GM18858 (cell line): ENCODE data around the gene RSRC1.
A peak's percentile ranks its signal among the peaks of the same experiment; 100 is the strongest.
"Not testable (repeated sequence)": the region's sequence is repeated elsewhere in the genome, so short reads cannot be mapped to it uniquely, and the experiment has no call there.

Experiments
- ATAC-seq: cut with Tn5 transposase; IDR thresholded peaks from one replicate; pipeline ENCODE4 v1.9.1; 2021; ENCODE audit not compliant: unreplicated experiment

Gene RSRC1

GRCh38 chr3:158100681-158101080 lies 9.2 kb upstream of the RSRC1 start:
- no peak for ATAC-seq

- ATAC-seq: no peak
Observed at GRCh38 chr3:158101335-158102241, 8.3 kb upstream of the RSRC1 start.

GRCh38 chr3:158102242-158103080 lies 7.4 kb upstream of the RSRC1 start:
- ATAC-seq: no peak

- no peak for ATAC-seq
Observed at GRCh38 chr3:158103081-158103886, 6.6 kb upstream of the RSRC1 start.

GRCh38 chr3:158103887-158104327 lies 6.0 kb upstream of the RSRC1 start:
- no peak for ATAC-seq

- no peak for ATAC-seq
Observed at GRCh38 chr3:158104431-158104921, 5.4 kb upstream of the RSRC1 start.

- ATAC-seq: no peak
Observed at GRCh38 chr3:158105119-158105709, 4.7 kb upstream of the RSRC1 start.

GRCh38 chr3:158105710-158106253 lies 4.1 kb upstream of the RSRC1 start:
- no peak for ATAC-seq

GRCh38 chr3:158106766-158107471 lies 3.0 kb upstream of the RSRC1 start:
- ATAC-seq: no peak

GRCh38 chr3:158107605-158108444 lies 2.1 kb upstream of the RSRC1 start:
- ATAC-seq: no peak

- ATAC-seq: no peak
Observed at GRCh38 chr3:158108445-158108985, 1.4 kb upstream of the RSRC1 start.

- no peak for ATAC-seq
Observed at GRCh38 chr3:158109295-158109803, 540 bp upstream of the RSRC1 start.

GRCh38 chr3:158110658-158111018 lies 749 bp downstream of the RSRC1 start:
- peak; percentile 1 for ATAC-seq

GRCh38 chr3:158111861-158112260 lies 2.0 kb downstream of the RSRC1 start:
- no peak for ATAC-seq

GRCh38 chr3:158113595-158113994 lies 3.7 kb downstream of the RSRC1 start:
- not testable (repeated sequence) for ATAC-seq

GRCh38 chr3:158120330-158120729 lies 10.4 kb downstream of the RSRC1 start:
- no peak for ATAC-seq

GRCh38 chr3:158121295-158121694 lies 11.4 kb downstream of the RSRC1 start:
- ATAC-seq: peak; percentile 94

GRCh38 chr3:158122721-158123120 lies 12.8 kb downstream of the RSRC1 start:
- ATAC-seq: not testable (repeated sequence)
